RWPE2 (cell line): ENCODE data around the gene NFX1.
"Not testable (repeated sequence)": the region's sequence is repeated elsewhere in the genome, so short reads cannot be mapped to it uniquely, and the experiment has no call there.

ENCODE experiments used
- ATAC-seq: fragments of 200-7000 bp; cut with Tn5 transposase; 3 replicates; pipeline ENCODE4 v1.9.1; 2021; ENCODE audit warnings: low read depth
- DNase-seq: peaks from one replicate; pipeline ENCODE4 v3.0.0-alpha.2; 2020; ENCODE audit warnings: low spot score
- H3K27ac ChIP-seq: fragments of 450-650 bp; 2 replicates; pipeline ENCODE4 v1.5.1; 2017; ENCODE audit warnings: mild to moderate bottlenecking; ENCODE audit not compliant: poor library complexity, severe bottlenecking
- H3K27me3 ChIP-seq: fragments of 250-450 bp; sonication (Bioruptor Pico); 2 replicates; pipeline ENCODE4 v1.5.1; 2021; ENCODE audit warnings: mild to moderate bottlenecking, moderate library complexity; ENCODE audit not compliant: insufficient read depth, poor library complexity, severe bottlenecking
- H3K36me3 ChIP-seq: fragments of 250-450 bp; sonication (Bioruptor Pico); 2 replicates; pipeline ENCODE4 v1.5.1; 2020; ENCODE audit warnings: low read depth, mild to moderate bottlenecking, moderate library complexity
- H3K4me1 ChIP-seq: fragments of 250-450 bp; sonication (Bioruptor Pico); 2 replicates; pipeline ENCODE4 v1.5.1; 2021; ENCODE audit warnings: mild to moderate bottlenecking, moderate library complexity; ENCODE audit not compliant: insufficient read depth, poor library complexity, severe bottlenecking
- H3K4me3 ChIP-seq: fragments of 250-450 bp; sonication (Bioruptor Pico); 2 replicates; pipeline ENCODE4 v1.5.1; 2021; ENCODE audit warnings: mild to moderate bottlenecking, moderate library complexity; ENCODE audit not compliant: severe bottlenecking
- H3K9me3 ChIP-seq: fragments of 250-450 bp; sonication (Bioruptor Pico); 2 replicates; pipeline ENCODE4 v1.5.1; 2021; ENCODE audit warnings: mild to moderate bottlenecking, moderate library complexity; ENCODE audit not compliant: severe bottlenecking
- TF ChIP-seq, protein P1 (sequence below): fragments of 450-650 bp; IDR thresholded peaks from one replicate; pipeline ENCODE4 v1.5.1; 2017; ENCODE audit warnings: mild to moderate bottlenecking, moderate library complexity; ENCODE audit not compliant: poor library complexity, severe bottlenecking

Gene NFX1

GRCh38 chr9:33350310-33350709 lies 60.0 kb downstream of the NFX1 start:
- no peaks in the 10 kb centered on the region for H3K9me3 ChIP-seq
- ATAC-seq (peak; percentile 79), DNase-seq (no peak)
- H3K4me1 ChIP-seq, result no peaks in the 10 kb centered on the region
- H3K4me3 ChIP-seq, result no peak overlapping the region
- H3K27me3 ChIP-seq, result no peaks in the 10 kb centered on the region
- H3K27ac ChIP-seq, result no peak overlapping the region
- TF ChIP-seq, protein P1, sequence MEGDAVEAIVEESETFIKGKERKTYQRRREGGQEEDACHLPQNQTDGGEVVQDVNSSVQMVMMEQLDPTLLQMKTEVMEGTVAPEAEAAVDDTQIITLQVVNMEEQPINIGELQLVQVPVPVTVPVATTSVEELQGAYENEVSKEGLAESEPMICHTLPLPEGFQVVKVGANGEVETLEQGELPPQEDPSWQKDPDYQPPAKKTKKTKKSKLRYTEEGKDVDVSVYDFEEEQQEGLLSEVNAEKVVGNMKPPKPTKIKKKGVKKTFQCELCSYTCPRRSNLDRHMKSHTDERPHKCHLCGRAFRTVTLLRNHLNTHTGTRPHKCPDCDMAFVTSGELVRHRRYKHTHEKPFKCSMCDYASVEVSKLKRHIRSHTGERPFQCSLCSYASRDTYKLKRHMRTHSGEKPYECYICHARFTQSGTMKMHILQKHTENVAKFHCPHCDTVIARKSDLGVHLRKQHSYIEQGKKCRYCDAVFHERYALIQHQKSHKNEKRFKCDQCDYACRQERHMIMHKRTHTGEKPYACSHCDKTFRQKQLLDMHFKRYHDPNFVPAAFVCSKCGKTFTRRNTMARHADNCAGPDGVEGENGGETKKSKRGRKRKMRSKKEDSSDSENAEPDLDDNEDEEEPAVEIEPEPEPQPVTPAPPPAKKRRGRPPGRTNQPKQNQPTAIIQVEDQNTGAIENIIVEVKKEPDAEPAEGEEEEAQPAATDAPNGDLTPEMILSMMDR, result no peak
- H3K36me3 ChIP-seq, result peaks cover 45% of the 10 kb centered on the region

DNA sequence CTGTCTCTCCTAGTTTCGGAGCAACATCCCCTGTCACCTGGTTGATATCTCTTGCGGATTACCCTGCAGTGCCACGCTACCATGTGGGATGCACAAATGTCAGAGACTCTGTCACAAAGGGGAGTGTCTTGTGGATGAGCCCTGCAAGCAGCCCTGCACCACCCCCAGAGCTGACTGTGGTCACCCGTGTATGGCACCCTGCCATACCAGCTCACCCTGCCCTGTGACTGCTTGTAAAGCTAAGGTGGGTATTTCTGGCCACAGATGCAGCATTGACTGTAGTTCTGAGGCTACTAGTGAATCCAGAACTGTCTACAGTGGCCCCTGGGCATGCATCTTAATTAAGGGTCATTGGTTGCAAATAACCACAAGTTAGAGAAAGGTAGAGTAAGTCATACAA lies 61.2 kb downstream of the NFX1 start:
- DNase-seq (no peak), ATAC-seq (no peak)
- H3K36me3 ChIP-seq, result peaks cover 45% of the 10 kb centered on the region
- no peaks in the 10 kb centered on the region for H3K4me1 ChIP-seq
- TF ChIP-seq, protein P1, result no peak
- H3K9me3 ChIP-seq, result no peaks in the 10 kb centered on the region
- H3K4me3 ChIP-seq, result no peak overlapping the region
- H3K27me3 ChIP-seq, result no peaks in the 10 kb centered on the region
- H3K27ac ChIP-seq, result no peak overlapping the region

DNA sequence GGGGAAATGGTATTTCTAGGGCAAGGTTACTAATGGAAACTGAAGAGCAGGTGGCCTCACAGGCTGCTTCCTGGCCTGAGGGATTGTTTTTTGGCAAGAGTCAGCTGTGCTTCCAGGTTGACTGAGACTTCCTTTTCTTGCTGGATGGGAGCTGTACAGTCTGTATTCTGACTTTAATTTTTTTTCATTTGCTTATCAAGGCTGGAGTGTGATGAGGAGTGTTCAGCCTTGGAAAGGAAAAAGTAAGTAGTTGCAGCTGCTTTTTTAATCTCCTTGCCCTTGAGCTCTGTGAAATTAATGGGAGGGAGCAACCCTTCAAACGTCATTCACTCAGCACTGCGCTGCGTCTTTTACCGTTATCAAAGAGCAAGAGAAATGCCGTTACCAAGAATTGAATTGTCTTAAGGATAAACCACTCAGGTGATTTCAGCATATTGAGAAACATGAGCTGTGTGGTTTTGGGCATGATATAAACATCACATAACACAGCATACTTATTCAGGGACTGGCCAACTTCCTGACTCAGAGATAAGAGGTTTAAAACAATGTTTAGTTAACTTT lies 64.4 kb downstream of the NFX1 start:
- no peak overlapping the region for H3K4me3 ChIP-seq
- ATAC-seq, result no peak

DNA sequence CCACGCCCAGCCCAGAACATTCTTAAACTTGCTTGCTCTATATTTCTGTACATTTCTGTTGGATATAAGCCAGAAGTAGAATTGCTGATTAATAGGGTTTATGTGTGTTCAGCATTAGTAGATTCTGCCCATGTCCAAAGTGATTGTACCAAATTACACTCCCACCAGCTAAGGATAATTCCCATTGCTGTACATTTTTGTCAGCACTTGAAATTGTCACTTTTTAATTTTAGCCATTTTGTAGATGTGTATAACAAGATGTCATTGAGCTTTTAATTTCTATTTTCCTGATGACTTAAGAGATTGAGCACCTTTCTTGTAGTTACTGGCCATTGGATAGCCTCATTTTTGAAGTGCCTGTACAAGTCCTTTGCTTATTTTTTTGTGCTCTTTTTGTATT lies 65.6 kb downstream of the NFX1 start:
- H3K9me3 ChIP-seq, result no peaks in the 10 kb centered on the region
- H3K4me3 ChIP-seq, result no peak overlapping the region
- ATAC-seq (no peak), DNase-seq (no peak)
- TF ChIP-seq, protein P1, result no peak
- H3K36me3 ChIP-seq, result peaks cover 35% of the 10 kb centered on the region
- H3K4me1 ChIP-seq, result no peaks in the 10 kb centered on the region
- no peak overlapping the region for H3K27ac ChIP-seq
- no peaks in the 10 kb centered on the region for H3K27me3 ChIP-seq

More for the DNA sequence above, 64.4 kb downstream of the NFX1 start:
- no peaks in the 10 kb centered on the region for H3K4me1 ChIP-seq
- no peaks in the 10 kb centered on the region for H3K9me3 ChIP-seq
- DNase-seq, result no peak
- H3K27ac ChIP-seq, result no peak overlapping the region
- TF ChIP-seq, protein P1, result no peak
- H3K27me3 ChIP-seq, result no peaks in the 10 kb centered on the region
- peaks cover 27% of the 10 kb centered on the region for H3K36me3 ChIP-seq

DNA sequence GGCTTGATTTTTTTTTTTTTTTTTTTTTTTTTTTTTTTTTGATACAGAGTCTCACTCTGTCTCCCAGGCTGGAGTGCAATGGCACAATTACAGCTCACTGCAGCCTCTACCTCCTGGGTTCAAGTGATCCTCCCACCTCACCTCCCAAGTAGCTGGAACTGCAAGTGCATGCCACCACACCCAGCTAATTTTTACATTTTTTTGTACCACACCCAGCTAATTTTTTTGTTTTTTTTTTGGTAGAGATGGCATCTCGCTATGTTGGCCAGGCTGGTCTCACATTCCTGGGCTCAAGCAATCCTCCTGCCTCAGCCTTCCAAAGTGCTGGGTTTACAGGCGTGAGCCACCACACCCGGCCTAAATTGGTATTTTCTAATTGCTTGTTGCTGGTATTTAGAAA lies 68.3 kb downstream of the NFX1 start:
- not testable (repeated sequence) for ATAC-seq

More for the DNA sequence above, 68.3 kb downstream of the NFX1 start:
- not testable (repeated sequence) for H3K4me3 ChIP-seq, H3K27ac ChIP-seq, H3K4me1 ChIP-seq, DNase-seq, H3K27me3 ChIP-seq, H3K9me3 ChIP-seq
- H3K36me3 ChIP-seq, result peaks cover 39% of the 10 kb centered on the region
